ENCODE results near the gene HDAC2.
"Not testable (repeated sequence)": the region's sequence is repeated elsewhere in the genome, so short reads cannot be mapped to it uniquely, and the experiment has no call there.

The HDAC2 gene

DNA sequence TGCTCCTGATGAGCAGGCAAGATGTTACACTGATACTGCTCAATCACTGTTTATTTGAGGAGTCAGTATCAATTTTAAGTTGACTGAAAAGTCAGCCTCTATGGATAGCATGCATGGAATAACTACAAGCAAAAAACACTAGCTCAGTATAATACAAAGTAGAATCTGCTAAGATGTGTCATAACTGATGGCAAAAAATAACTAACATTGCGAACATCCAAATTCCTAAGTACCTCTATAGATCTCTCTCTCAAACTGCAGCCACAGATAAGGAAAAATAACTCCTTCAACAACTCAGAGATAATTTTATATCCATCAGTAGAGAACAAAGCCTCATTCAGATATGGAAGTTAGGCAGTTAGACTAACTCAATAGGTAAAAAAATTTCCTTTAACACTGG lies 16.3 kb downstream of the HDAC2 start:
- TF ChIP-seq, protein P1, sequence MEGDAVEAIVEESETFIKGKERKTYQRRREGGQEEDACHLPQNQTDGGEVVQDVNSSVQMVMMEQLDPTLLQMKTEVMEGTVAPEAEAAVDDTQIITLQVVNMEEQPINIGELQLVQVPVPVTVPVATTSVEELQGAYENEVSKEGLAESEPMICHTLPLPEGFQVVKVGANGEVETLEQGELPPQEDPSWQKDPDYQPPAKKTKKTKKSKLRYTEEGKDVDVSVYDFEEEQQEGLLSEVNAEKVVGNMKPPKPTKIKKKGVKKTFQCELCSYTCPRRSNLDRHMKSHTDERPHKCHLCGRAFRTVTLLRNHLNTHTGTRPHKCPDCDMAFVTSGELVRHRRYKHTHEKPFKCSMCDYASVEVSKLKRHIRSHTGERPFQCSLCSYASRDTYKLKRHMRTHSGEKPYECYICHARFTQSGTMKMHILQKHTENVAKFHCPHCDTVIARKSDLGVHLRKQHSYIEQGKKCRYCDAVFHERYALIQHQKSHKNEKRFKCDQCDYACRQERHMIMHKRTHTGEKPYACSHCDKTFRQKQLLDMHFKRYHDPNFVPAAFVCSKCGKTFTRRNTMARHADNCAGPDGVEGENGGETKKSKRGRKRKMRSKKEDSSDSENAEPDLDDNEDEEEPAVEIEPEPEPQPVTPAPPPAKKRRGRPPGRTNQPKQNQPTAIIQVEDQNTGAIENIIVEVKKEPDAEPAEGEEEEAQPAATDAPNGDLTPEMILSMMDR (conservative IDR thresholded peaks at IDR 0.05; ENCODE audit: low read depth, low read length): no peak
- DNase-seq (ENCODE audit: low read depth): no peak

DNA sequence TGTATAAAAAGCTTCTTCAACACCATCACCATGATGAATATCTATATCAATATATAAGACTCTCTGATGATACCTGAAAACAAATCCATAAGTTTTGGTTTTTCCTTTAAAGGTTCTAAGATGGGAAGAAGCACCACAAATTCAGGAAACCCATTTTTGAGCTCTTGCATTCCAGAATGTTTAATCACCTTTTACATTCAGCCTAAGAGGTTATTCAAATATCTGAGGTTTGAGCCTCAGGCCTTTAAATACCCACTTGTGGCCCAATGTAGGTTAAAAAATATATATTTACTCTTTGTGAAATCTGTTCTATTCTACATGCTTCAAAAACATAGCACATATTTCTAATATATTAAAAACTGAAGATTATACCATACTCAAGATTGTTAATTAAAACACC lies 17.6 kb downstream of the HDAC2 start:
- TF ChIP-seq, protein P1 (conservative IDR thresholded peaks at IDR 0.05; ENCODE audit: low read depth, low read length): no peak
- DNase-seq (ENCODE audit: low read depth): no peak
- no peak overlapping the region for H3K4me3 ChIP-seq (ENCODE audit: low read length)

More for the DNA sequence above, 16.3 kb downstream of the HDAC2 start:
- no peak overlapping the region for H3K4me3 ChIP-seq (ENCODE audit: low read length)

DNA sequence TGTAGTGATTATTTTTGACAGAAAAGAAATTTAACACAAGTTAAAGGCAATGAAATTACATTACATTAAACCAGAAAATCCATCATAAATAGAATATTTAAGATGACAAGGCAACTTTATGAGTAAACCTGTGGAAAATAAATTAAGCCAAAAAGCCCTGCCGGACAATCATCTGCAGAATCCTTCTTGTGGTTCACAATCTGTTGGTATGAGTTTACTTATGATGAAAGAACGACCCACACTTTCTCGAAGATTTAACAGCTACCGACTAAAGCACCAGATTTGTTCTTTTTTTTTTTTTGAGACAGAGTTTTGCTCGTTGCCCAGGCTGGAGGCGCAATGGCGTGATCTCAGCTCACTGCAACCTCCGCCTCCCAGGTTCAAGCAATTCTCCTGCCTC lies 21.4 kb downstream of the HDAC2 start:
- TF ChIP-seq, protein P1 (conservative IDR thresholded peaks at IDR 0.05; ENCODE audit: low read depth, low read length): no peak
- no peak overlapping the region for H3K4me3 ChIP-seq (ENCODE audit: low read length)
- no peak for DNase-seq (ENCODE audit: low read depth)

DNA sequence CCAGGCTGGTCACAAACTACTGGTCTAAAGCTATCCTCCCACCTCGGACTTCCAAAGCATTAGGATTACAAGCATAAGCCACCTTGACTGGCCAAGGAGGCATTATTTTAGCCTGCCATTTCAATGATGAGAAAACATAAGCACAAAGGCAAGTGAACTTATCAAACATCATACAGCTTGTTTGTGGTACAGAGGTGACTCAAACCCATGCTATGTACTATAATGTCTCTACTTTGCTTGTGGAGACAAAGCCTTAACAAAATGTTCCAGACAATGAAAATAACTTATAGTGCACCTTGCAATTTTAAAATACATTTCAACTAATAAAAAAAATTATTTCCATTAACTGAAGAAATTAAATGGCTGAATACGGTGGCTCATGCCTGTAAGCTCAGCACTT lies 26.2 kb downstream of the HDAC2 start:
- no peak overlapping the region for H3K4me3 ChIP-seq (ENCODE audit: low read length)
- no peak for DNase-seq (ENCODE audit: low read depth)
- TF ChIP-seq, protein P1 (conservative IDR thresholded peaks at IDR 0.05; ENCODE audit: low read depth, low read length): no peak

DNA sequence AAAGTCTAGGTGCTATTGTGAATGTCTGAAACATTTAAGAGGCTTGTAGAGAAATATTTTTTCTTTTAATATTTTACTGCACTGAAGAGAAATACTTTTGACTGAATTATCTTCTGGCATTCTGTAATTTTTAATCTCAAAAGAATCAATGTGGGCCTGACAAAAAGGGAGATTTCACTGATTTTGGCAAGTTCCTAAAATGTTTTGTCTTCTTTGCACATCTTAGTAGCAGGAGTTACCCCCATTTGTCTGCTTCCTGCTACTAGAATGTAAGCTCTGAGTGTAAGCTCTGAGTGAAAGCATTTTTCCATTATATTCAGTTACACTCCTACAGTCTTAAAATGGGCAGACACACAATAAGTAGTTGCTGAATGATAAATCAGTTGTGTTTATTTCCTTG lies 31.1 kb downstream of the HDAC2 start:
- DNase-seq (ENCODE audit: low read depth): no peak
- TF ChIP-seq, protein P1 (conservative IDR thresholded peaks at IDR 0.05; ENCODE audit: low read depth, low read length): no peak
- no peak overlapping the region for H3K4me3 ChIP-seq (ENCODE audit: low read length)

DNA sequence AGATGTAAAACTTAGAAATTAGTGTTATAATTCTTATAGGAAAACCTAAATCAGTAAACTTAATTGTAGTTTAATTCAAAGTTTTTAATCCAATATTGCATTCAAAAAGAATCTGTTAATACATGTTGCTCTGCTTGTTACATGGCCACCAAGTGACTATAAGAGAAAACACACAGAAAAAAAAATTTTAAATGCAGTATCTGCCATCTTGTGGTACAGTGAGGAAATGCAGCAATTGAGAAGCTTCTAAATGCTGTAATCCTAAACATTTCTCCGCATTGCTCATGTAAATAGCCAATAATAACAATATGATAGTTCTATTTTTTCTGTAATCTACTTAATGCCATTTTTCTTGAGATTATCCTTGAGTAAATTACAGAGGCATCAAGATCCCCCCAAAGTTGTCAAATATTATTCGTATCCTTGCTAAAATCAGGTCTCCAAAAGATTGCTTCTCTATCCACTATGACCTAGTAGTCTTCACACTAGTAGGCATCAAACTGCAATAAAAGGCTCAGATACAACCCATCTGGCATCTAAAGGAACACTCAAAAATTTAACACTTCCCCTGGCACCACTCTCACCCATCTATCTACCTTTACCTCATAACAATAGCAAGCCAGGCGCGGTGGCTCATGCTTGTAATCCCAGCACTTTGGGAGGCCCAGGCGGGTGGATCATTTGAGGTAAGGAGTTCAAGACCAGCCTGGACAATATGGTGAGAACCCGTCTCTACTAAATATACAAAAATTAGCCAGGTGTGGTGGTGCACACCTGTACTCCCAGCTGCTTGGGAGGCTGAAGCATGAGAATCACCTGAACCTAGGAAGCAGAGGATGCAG lies 34.6 kb downstream of the HDAC2 start:
- no peak overlapping the region for H3K4me3 ChIP-seq (ENCODE audit: low read length)
- TF ChIP-seq, protein P1 (conservative IDR thresholded peaks at IDR 0.05; ENCODE audit: low read depth, low read length): peak; percentile 81
- DNase-seq (ENCODE audit: low read depth): no peak

DNA sequence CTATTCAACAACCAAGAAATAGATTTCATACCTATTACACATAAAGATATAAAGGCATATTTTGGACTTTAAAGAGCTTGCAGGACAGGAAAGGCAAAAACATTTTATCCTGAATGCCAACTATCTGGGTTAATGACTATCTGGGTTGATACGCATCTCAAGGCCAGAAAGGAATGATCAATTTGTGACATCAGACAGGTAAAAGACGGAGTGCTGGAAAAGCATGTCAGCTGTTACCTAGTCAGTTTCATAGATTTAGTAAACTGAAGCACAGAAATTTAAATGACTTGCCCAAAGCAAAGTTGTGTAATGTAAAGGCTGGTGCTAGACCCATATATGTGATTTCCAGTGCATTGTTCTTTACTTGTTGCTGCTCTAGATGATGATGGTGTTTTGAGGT lies 36.8 kb downstream of the HDAC2 start:
- TF ChIP-seq, protein P1 (conservative IDR thresholded peaks at IDR 0.05; ENCODE audit: low read depth, low read length): no peak
- H3K4me3 ChIP-seq (ENCODE audit: low read length): no peak overlapping the region
- DNase-seq (ENCODE audit: low read depth): no peak

DNA sequence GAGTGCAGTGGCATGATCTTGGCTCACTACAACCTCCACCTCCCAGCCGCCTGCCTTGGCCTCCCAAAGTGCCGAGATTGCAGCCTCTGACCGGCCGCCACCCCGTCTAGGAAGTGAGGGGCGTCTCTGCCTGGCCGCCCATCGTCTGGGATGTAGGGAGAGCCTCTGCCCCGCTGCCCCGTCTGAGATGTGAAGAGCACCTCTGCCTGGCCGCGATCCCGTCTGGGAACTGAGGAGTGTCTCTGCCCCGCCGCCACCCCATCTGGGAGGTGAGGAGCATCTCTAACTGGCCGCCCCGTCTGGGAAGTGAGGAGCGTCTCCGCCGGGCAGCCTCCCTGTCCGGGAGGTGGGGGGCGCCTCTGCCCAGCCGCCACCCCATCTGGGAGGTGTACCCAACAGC lies 39.0 kb downstream of the HDAC2 start:
- DNase-seq (ENCODE audit: low read depth): not testable (repeated sequence)

More for the DNA sequence above, 39.0 kb downstream of the HDAC2 start:
- H3K4me3 ChIP-seq (ENCODE audit: low read length): not testable (repeated sequence)
